ENCODE measurements around the gene FRMD3. TPM values are rescaled to one million over a fixed set of nuclear protein-coding genes. Genes with fewer than 3 reads are reported as not detected.

Gene FRMD3
- total and polyA plus RNA-seq, 10 donors, result 0.82 to 45.8 (median 18.9) TPM

GRCh38 chr9:83199832-83200231 is 338.4 kb downstream of the FRMD3 start:
- peaks cover 0 to 15% (median 0%) of the 10 kb centered on the region in 7 donors for H3K27me3 ChIP-seq (replicated peaks in 1 of 7)
- no peak overlapping the region for H3K4me3 ChIP-seq
- WGBS, 5 donors, result 70 to 87% (median 81%) methylated on average over 6 of the region's 6 CpGs
- no peak overlapping the region for H3K27ac ChIP-seq
- H3K9me3 ChIP-seq, result no peaks in the 10 kb centered on the region
- TF ChIP-seq POLR2A (IDR thresholded peaks at IDR 0.05), result no peak
- TF ChIP-seq CTCF (IDR thresholded peaks at IDR 0.05 in 8 of 11, conservative IDR thresholded peaks at IDR 0.05 in 3 of 11), result no peak
- TF ChIP-seq POLR2AphosphoS5 (IDR thresholded peaks at IDR 0.05), result no peak
- intact Hi-C loops (cut with DNase I; ENCODE audit: low total_unique reads), result no loop called here
- H3K36me3 ChIP-seq, result no peaks in the 10 kb centered on the region
- H3K4me1 ChIP-seq, result peaks cover 0 to 12% (median 1%) of the 10 kb centered on the region in 6 donors
- no peak for DNase-seq

- no peaks in the 10 kb centered on the region for H3K36me3 ChIP-seq
- DNase-seq, result no peak
- H3K27ac ChIP-seq, result no peak overlapping the region
- TF ChIP-seq POLR2A (IDR thresholded peaks at IDR 0.05) (no peak), POLR2AphosphoS5 (IDR thresholded peaks at IDR 0.05) (no peak), CTCF (IDR thresholded peaks at IDR 0.05 in 8 of 11, conservative IDR thresholded peaks at IDR 0.05 in 3 of 11) (peak in 10 of 11 experiments; percentile 17 to 62 (median 56))
- H3K4me1 ChIP-seq, result peaks cover 0 to 12% (median 1%) of the 10 kb centered on the region in 6 donors
- H3K4me3 ChIP-seq, result no peak overlapping the region
- 29 to 51% (median 35%) methylated on average over 5 of the region's 5 CpGs for WGBS, 5 donors
- H3K9me3 ChIP-seq, result no peaks in the 10 kb centered on the region
- H3K27me3 ChIP-seq (replicated peaks in 1 of 7), result peaks cover 0 to 15% (median 0%) of the 10 kb centered on the region in 7 donors
- intact Hi-C loops (cut with DNase I; ENCODE audit: low total_unique reads), result no loop called here
Measured at GRCh38 chr9:83199240-83199639, 339.0 kb downstream of the FRMD3 start.

GRCh38 chr9:83198371-83198770 is 339.8 kb downstream of the FRMD3 start:
- no peak for DNase-seq
- Histone ChIP-seq H3K4me1 (peaks cover 0 to 12% (median 1%) of the 10 kb centered on the region in 6 donors), H3K27ac (no peak overlapping the region), H3K27me3 (replicated peaks in 1 of 7) (peaks cover 0 to 15% (median 0%) of the 10 kb centered on the region in 7 donors), H3K36me3 (no peaks in the 10 kb centered on the region), H3K9me3 (no peaks in the 10 kb centered on the region), H3K4me3 (no peak overlapping the region)
- WGBS, 5 donors, result 70 to 85% (median 77%) methylated on average over 3 of the region's 3 CpGs
- TF ChIP-seq POLR2A (IDR thresholded peaks at IDR 0.05) (no peak), CTCF (IDR thresholded peaks at IDR 0.05 in 8 of 11, conservative IDR thresholded peaks at IDR 0.05 in 3 of 11) (no peak), POLR2AphosphoS5 (IDR thresholded peaks at IDR 0.05) (no peak)
- intact Hi-C loops (cut with DNase I; ENCODE audit: low total_unique reads), result no loop called here

- DNase-seq, result no peak
- H3K4me3 ChIP-seq, result no peak overlapping the region
- TF ChIP-seq POLR2A (IDR thresholded peaks at IDR 0.05), result no peak
- TF ChIP-seq CTCF (IDR thresholded peaks at IDR 0.05 in 8 of 11, conservative IDR thresholded peaks at IDR 0.05 in 3 of 11), result no peak
- no peak for TF ChIP-seq POLR2AphosphoS5 (IDR thresholded peaks at IDR 0.05)
- H3K27me3 ChIP-seq (replicated peaks in 1 of 7), result peaks cover 0 to 15% (median 0%) of the 10 kb centered on the region in 7 donors
- peaks cover 0 to 12% (median 1%) of the 10 kb centered on the region in 6 donors for H3K4me1 ChIP-seq
- no peak overlapping the region for H3K27ac ChIP-seq
- intact Hi-C loops (cut with DNase I; ENCODE audit: low total_unique reads), result no loop called here
- no peaks in the 10 kb centered on the region for H3K36me3 ChIP-seq
- no peaks in the 10 kb centered on the region for H3K9me3 ChIP-seq
- 28 to 36% (median 31%) methylated on average over 6 of the region's 6 CpGs for WGBS, 5 donors
Measured at GRCh38 chr9:83197591-83197990, 340.6 kb downstream of the FRMD3 start.
